ENCODE measurements around the gene ATG16L2. TPM values are rescaled to one million over a fixed set of nuclear protein-coding genes. Genes with fewer than 3 reads are reported as not detected.

Gene ATG16L2
- total RNA-seq, 1 donor from 2014 or later, result 15.3 TPM

Other genes with a start within 250 kb of the ATG16L2 start
- 0.50 and 1.9 TPM in 2 replicates for gene PDE2A, start 140.0 kb upstream of the ATG16L2 start, total RNA-seq
- 72.9 and 140 TPM in 2 replicates for gene ARAP1, start 62.0 kb upstream of the ATG16L2 start, total RNA-seq
- 41.8 and 108 TPM in 2 replicates for gene STARD10, start 20.4 kb upstream of the ATG16L2 start, total RNA-seq

Data from renal cortical epithelial cell (primary cell).